Progenitor cell of endocrine pancreas (in vitro differentiated cells): ENCODE data around the gene IRF2BP1. TPM values are rescaled to one million over a fixed set of nuclear protein-coding genes. Genes with fewer than 3 reads are reported as not detected.
A peak's percentile ranks its signal among the peaks of the same experiment; 100 is the strongest.

ENCODE experiments used
- DNase-seq: peaks from one replicate; pipeline ENCODE4 v3.0.0; 2021; ENCODE audit warnings: low spot score; ENCODE audit not compliant: unreplicated experiment
- H3K27ac Mint-ChIP-seq: 2 replicates; pipeline ENCODE4 v1.8.0; 2021; ENCODE audit warnings: mild to moderate bottlenecking, moderate library complexity, mixed read lengths
- H3K27me3 Mint-ChIP-seq: 2 replicates; pipeline ENCODE4 v1.8.0; 2021; ENCODE audit warnings: mixed read lengths
- H3K36me3 Mint-ChIP-seq: 2 replicates; pipeline ENCODE4 v1.8.0; 2022; ENCODE audit warnings: mixed read lengths; ENCODE audit not compliant: insufficient read depth
- H3K4me1 Mint-ChIP-seq: 2 replicates; pipeline ENCODE4 v1.8.0; 2021; ENCODE audit warnings: low read depth, mixed read lengths
- H3K4me3 Mint-ChIP-seq: 2 replicates; pipeline ENCODE4 v1.8.0; 2021; ENCODE audit warnings: low read depth, mild to moderate bottlenecking, moderate library complexity, mixed read lengths
- H3K9me3 Mint-ChIP-seq: 2 replicates; pipeline ENCODE4 v1.8.0; 2021; ENCODE audit warnings: low read depth, mixed read lengths
- long read RNA-seq: library from polyadenylated mRNA; unstranded; transcript quantifications from one replicate; pipeline ENCODE4 v2.0.0, GENCODE V29; 2020
- total RNA-seq: library from RNA; stranded (reverse); gene quantifications from 2 replicates; pipeline ENCODE4 v1.2.1, GENCODE V29; 2021
- TF ChIP-seq, protein P1 (sequence below): fragments of 200-600 bp; sonication (generic); IDR thresholded peaks from one replicate; pipeline ENCODE4 v1.5.0; 2021; ENCODE audit warnings: antibody characterized with exemption, mild to moderate bottlenecking; ENCODE audit not compliant: unreplicated experiment

IRF2BP1 gene, protein sequence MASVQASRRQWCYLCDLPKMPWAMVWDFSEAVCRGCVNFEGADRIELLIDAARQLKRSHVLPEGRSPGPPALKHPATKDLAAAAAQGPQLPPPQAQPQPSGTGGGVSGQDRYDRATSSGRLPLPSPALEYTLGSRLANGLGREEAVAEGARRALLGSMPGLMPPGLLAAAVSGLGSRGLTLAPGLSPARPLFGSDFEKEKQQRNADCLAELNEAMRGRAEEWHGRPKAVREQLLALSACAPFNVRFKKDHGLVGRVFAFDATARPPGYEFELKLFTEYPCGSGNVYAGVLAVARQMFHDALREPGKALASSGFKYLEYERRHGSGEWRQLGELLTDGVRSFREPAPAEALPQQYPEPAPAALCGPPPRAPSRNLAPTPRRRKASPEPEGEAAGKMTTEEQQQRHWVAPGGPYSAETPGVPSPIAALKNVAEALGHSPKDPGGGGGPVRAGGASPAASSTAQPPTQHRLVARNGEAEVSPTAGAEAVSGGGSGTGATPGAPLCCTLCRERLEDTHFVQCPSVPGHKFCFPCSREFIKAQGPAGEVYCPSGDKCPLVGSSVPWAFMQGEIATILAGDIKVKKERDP
- total RNA-seq: 30.4 and 35.0 TPM in 2 replicates
- long read RNA-seq: 0 reads

DNA sequence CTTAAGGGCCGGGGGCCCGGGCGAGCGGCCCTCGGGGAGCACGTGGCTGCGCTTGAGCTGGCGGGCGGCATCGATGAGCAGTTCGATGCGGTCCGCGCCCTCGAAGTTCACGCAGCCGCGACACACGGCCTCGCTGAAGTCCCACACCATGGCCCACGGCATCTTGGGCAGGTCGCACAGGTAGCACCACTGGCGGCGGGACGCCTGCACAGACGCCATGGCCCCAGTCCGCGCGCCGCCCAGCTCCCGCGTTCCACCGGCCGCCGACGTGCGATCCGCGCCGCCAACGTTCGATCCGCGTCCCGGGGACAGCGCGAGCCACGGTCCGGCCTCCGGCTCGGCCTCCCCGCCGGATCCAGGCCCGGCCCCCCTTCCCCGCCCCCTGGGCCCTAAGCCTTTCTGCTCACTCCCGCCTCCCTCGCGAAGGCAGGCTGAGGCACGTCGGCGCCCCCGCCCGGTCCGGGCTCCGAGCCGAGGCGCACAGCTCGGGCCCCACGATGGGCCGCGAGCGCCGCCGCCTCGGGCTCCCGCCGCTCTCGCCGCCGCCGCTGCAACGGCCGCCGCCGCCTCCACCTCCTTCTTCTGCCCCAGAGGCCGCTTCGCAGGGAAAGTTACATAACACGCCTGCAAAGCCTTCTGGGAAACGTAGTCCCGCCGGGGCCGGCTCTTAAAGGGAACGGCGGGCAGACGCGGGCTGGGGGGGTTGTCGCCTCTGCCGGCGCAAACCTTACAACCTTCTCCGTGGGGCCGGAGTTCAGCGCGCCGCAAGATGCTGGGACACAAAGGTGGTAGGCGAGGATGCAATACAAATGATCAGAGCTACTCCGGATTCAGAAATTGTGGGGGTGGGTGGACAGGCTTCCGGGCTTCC is at the start of gene IRF2BP1:
Gene IRF2BP1 (minus strand): TSS at position 586 of the 871 bp plus-strand sequence. CDS start 367 bp downstream, at position 219.
- Mint-ChIP-seq H3K9me3 (no peaks in the 10 kb centered on the region), H3K4me3 (peak within 1 kb of the TSS; percentile 94), H3K36me3 (peaks cover 4% of the 10 kb centered on the region), H3K4me1 (peaks cover 23% of the 10 kb centered on the region), H3K27ac (peak within 1 kb of the TSS; percentile 99), H3K27me3 (no peaks in the 10 kb centered on the region)
- TF ChIP-seq, protein P1, sequence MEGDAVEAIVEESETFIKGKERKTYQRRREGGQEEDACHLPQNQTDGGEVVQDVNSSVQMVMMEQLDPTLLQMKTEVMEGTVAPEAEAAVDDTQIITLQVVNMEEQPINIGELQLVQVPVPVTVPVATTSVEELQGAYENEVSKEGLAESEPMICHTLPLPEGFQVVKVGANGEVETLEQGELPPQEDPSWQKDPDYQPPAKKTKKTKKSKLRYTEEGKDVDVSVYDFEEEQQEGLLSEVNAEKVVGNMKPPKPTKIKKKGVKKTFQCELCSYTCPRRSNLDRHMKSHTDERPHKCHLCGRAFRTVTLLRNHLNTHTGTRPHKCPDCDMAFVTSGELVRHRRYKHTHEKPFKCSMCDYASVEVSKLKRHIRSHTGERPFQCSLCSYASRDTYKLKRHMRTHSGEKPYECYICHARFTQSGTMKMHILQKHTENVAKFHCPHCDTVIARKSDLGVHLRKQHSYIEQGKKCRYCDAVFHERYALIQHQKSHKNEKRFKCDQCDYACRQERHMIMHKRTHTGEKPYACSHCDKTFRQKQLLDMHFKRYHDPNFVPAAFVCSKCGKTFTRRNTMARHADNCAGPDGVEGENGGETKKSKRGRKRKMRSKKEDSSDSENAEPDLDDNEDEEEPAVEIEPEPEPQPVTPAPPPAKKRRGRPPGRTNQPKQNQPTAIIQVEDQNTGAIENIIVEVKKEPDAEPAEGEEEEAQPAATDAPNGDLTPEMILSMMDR: no peak
- peak; percentile 80 for DNase-seq

DNA sequence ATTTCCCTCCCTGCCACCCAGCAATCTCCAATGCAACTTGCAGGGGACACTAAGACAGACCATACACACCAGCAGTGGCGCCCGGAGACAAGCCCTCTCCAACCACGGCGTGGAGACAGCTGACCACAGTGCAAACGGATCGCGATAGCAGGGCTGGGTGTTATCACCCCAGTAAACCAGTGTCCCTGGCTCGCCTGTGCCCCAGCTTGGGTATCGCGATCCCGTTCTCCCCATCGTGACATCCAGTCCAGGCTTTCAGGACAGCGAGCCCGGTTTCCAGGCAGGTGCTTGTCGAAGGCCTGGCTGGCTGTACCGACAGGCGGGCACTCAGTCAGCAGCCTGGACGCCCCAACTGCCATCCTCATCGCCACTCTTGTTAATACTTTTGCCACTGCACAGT is 49.3 kb upstream of the IRF2BP1 start:
- no peak overlapping the region for H3K4me3 Mint-ChIP-seq
- no peak overlapping the region for H3K27ac Mint-ChIP-seq
- TF ChIP-seq, protein P1: no peak
- H3K36me3 Mint-ChIP-seq: no peaks in the 10 kb centered on the region
- H3K9me3 Mint-ChIP-seq: no peaks in the 10 kb centered on the region
- H3K27me3 Mint-ChIP-seq: peaks cover 58% of the 10 kb centered on the region
- DNase-seq: no peak
- no peaks in the 10 kb centered on the region for H3K4me1 Mint-ChIP-seq

DNA sequence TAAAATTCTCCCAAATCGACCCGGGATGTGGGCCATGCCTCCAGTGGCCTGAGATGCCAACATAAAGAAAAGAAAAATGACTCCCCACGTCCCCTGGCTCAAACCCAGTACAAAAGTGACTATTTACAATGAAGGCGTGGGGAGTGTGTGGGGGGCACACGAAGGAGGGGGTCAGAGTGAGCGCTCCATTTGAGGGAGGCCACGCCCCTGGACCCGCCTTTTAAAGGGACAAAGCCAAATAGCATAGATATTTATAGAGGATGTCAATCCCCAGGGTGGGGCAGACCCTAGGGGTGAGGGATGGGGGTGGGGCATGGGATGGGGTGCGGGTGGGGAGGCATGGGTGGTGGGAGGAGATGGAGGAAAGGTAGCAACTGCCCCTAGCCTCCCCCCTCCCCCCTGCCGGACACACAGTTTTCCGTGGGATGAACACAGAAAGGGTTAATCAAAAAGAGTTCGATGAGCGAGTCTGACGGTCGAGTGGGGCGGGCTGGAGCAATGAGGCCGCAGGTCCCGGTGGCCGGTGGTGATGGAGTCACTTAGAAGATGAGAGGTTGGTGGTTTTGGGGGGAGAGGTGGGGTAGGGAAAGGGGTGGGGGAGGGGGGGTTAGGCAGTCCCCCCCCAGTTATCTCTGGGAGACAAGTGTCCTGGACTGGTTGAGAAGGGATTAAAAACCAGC is 48.8 kb upstream of the IRF2BP1 start:
- Mint-ChIP-seq H3K36me3 (no peaks in the 10 kb centered on the region), H3K9me3 (no peaks in the 10 kb centered on the region), H3K4me3 (no peak overlapping the region), H3K4me1 (no peaks in the 10 kb centered on the region), H3K27me3 (peaks cover 64% of the 10 kb centered on the region), H3K27ac (no peak overlapping the region)
- DNase-seq: no peak
- TF ChIP-seq, protein P1: no peak

DNA sequence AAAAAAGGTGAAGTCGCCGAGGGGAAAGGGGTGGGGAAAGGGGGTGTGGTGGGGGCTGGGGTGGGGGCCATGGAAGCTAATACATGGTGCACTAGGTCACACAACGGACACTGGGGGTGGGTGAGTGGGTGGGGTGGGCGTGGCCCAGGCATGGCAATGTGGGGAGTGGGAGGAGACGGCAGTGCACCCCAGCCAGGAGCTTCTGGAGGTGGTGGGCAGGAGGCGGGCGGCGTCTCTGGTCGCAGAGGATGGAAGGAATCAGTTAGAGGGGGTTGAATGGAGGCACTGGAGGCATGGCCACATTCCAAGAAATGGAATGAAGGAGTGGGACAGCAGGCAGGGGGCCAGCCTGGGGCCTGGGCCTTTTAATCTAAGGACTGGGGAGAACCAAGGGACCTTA is 47.8 kb upstream of the IRF2BP1 start:
- Mint-ChIP-seq H3K36me3 (no peaks in the 10 kb centered on the region), H3K4me3 (no peak overlapping the region), H3K27ac (no peak overlapping the region), H3K27me3 (peaks cover 68% of the 10 kb centered on the region), H3K9me3 (no peaks in the 10 kb centered on the region), H3K4me1 (no peaks in the 10 kb centered on the region)
- no peak for DNase-seq
- TF ChIP-seq, protein P1: no peak
